ENCODE data around the gene TRIM43B. TPM values are rescaled to one million over a fixed set of nuclear protein-coding genes. Genes with fewer than 3 reads are reported as not detected.
"Not testable (repeated sequence)": the region's sequence is repeated elsewhere in the genome, so short reads cannot be mapped to it uniquely, and the experiment has no call there.

Gene TRIM43B
- total RNA-seq, 1 donor from 2014 or later, result not detected

DNA sequence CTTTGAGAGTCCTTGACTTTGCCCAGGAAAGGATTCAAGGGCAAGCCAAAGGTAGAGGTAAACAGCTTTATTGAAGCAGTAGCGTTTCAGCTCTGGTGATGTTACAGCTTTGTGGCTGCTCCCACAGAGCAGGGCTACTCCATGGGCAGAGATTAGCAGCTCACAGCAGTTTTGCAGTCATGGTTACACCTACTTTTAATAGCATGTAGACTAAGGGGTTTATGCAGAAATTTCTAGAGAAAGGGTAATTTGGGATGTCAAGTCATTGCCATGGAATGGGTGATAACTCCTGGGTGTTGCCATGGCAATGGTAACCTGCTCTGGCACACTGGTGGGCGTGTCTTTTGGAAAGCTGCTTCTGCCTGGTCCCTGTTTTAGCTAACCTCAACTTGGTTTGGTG is 18.0 kb downstream of the TRIM43B start:
- H3K4me3 ChIP-seq; H3K27ac ChIP-seq (replicated peaks); H3K9me3 ChIP-seq (replicated peaks); intact Hi-C loops (cut with micrococcal nuclease); H3K4me1 ChIP-seq; DNase-seq; H3K27me3 ChIP-seq (ENCODE audit: low read depth); H3K36me3 ChIP-seq: not testable (repeated sequence)

DNA sequence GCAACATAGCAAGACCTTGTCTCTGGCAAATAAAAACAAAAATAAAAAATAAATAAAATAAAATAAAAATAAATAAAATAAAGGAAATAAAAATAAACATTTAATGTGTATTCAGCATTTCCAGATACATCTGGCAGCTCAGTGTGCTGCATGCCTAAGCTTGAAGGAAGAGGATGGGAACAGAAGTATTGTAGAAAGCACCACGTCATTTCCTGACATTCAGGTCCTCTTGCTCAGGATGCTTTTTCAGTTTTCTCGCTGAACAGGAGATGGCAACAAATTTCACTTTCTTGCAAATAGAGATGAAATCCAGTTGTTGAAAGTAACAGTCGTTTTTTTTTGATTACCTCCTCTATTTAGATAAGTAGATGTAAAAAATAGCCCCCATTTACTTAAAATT is 21.3 kb downstream of the TRIM43B start:
- H3K4me3 ChIP-seq; H3K9me3 ChIP-seq (replicated peaks); DNase-seq; H3K36me3 ChIP-seq; H3K4me1 ChIP-seq; intact Hi-C loops (cut with micrococcal nuclease); H3K27me3 ChIP-seq (ENCODE audit: low read depth); H3K27ac ChIP-seq (replicated peaks): not testable (repeated sequence)

DNA sequence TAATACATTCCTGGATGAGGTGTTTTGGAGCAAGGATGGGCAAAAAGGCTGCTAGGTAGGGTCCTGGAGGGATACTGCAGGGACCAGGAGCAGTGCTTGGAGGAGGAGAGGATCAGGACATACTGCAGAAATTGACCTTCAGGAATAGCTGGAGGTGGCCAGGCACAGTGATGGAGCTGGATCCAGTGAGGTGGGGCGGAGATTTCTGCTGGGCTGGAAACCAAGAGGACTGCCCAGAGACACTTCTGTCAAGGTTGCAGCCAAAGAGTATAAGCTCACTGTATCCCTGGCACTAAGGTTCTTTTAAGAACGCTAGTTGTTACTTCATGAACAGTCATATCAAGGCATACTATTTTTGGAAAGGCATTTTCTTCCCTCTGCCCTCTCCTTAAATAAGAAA is 39.2 kb downstream of the TRIM43B start:
- H3K4me1 ChIP-seq; H3K4me3 ChIP-seq; DNase-seq; H3K36me3 ChIP-seq; H3K9me3 ChIP-seq (replicated peaks); H3K27ac ChIP-seq (replicated peaks); H3K27me3 ChIP-seq (ENCODE audit: low read depth); intact Hi-C loops (cut with micrococcal nuclease): not testable (repeated sequence)

GRCh38 chr2:95442474-95443099 is 42.0 kb downstream of the TRIM43B start:
- intact Hi-C loops (cut with micrococcal nuclease); DNase-seq; H3K9me3 ChIP-seq (replicated peaks): not testable (repeated sequence)

DNA sequence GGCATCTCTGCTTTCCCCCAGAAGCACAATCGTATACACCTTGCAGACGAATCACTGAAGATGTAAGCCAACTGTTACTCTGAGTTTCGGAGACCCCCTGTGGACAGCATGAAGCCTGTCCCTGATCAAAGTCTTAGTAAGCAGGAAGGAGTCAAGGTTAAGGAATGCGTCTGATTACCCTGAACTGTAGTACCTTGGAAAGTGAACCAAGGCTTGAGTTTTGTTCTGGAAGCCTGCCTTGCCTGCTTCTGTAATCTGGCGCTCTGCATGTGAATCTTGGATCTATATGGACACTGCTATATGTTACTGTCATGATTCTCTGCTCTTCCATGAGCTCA is 48.7 kb downstream of the TRIM43B start:
- H3K27ac ChIP-seq (replicated peaks); H3K9me3 ChIP-seq (replicated peaks); H3K4me3 ChIP-seq; DNase-seq; H3K27me3 ChIP-seq (ENCODE audit: low read depth); H3K36me3 ChIP-seq; H3K4me1 ChIP-seq; intact Hi-C loops (cut with micrococcal nuclease): not testable (repeated sequence)

More at GRCh38 chr2:95442474-95443099, 42.0 kb downstream of the TRIM43B start:
- not testable (repeated sequence) for H3K4me3 ChIP-seq; H3K27ac ChIP-seq (replicated peaks); H3K27me3 ChIP-seq (ENCODE audit: low read depth); H3K4me1 ChIP-seq; H3K36me3 ChIP-seq

DNA sequence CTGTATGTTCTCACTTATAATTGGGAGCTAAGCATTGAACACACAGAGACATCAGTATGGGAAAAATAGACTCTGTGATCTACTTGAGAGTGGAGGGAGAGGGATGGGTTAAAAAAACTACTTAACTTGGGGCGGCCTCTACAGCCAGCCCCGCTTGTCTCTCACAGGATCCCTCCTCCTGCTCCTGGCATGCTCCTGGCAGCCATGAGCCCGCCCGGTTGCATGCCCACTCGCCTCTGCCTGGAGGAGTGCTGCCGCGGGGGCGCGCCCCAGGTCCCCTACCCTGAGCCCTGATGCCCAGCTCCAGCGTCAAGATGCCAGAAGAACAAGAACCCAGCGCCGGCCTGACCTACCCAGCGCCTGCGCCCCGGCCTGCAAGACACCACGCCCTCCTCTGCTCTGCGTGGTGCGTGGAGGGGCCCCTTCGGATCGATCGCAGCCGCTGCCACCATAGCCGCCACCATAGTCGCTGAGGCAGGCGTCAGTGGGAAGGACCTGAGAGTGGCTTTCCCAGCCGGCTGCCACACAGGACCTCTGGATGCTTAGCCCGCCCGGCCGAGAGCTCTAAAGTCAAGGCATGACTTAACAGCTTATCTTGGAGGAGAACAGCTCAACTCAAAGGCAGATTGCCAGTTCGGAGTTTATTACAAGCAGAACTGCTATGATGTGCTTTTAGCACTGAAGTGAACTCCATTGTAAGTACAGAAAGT is 49.2 kb downstream of the TRIM43B start:
- H3K27me3 ChIP-seq (ENCODE audit: low read depth); H3K4me3 ChIP-seq; H3K4me1 ChIP-seq; intact Hi-C loops (cut with micrococcal nuclease); H3K9me3 ChIP-seq (replicated peaks); DNase-seq; H3K36me3 ChIP-seq; H3K27ac ChIP-seq (replicated peaks): not testable (repeated sequence)

DNA sequence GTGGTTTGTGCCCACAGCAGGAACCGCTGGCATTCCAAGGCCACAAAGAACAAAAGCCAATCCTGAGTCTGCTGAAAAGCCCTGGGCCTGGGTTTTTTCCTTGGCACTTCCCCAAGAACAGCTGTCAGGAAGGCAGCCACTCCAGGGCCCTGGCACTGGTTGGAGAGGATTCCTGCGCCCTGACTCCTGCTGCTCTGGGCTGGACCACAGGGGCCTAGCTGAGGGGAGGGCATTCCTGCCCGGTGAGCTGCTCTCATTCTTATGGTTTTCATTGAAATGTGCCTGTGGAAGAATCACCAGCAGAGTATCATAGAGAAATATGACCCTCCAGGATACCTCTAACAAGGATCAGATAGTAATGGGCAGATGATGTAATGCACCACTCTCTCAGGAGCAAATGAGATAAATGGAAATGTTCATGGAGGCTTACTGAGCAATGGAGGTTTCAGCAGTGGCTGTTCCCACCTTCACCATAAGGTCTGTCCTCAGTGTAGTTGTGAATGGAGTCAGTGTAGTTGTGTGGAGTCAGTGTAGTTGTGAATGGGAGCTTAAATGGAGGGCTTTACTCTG is 50.0 kb downstream of the TRIM43B start:
- H3K27ac ChIP-seq (replicated peaks); H3K27me3 ChIP-seq (ENCODE audit: low read depth); H3K36me3 ChIP-seq; H3K4me1 ChIP-seq; H3K9me3 ChIP-seq (replicated peaks); intact Hi-C loops (cut with micrococcal nuclease); H3K4me3 ChIP-seq: not testable (repeated sequence)
- DNase-seq, result peak; percentile 25

DNA sequence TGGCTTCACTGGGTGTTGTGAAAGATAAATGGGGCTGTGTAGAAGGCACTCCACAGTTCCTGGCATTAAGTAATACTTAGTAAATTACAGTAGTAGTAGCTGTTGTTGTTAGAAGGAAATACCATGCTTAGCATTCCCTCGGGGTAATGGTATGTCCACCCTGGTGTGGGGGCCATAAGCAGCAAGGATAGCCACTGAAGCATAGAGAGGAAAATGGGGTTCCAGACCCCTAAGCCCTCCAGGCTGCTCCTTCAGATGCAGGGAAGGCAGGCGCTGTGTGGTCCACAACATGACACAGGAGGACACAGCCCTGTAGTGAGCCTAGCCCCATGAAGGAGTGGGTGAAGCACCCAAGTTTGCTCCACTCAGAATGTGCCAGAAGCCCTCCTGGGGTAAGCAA is 50.6 kb downstream of the TRIM43B start:
- DNase-seq; H3K4me3 ChIP-seq; intact Hi-C loops (cut with micrococcal nuclease); H3K27me3 ChIP-seq (ENCODE audit: low read depth); H3K4me1 ChIP-seq; H3K36me3 ChIP-seq; H3K9me3 ChIP-seq (replicated peaks): not testable (repeated sequence)
- peak overlapping the region; percentile 51 for H3K27ac ChIP-seq (replicated peaks)

DNA sequence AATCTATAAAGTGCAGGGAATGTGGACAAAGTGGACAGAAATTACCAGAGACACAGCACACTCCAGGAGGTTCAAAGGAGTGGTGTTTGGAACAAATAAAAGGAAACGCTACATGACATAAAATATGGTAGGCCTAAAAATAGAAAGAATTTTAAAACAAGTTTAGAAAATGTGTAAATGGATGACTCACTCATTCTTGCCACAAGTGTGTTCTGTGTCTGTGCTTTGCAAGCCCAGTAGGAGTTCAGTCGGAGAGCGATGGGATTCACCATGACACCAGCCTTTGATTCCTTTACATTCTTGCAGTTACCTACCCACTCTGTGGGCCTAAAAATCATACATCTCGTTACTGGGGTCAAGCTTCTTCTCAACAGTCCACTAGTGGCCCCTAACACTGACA is 51.2 kb downstream of the TRIM43B start:
- H3K27ac ChIP-seq (replicated peaks); H3K9me3 ChIP-seq (replicated peaks); DNase-seq; H3K4me3 ChIP-seq; H3K36me3 ChIP-seq; H3K27me3 ChIP-seq (ENCODE audit: low read depth); H3K4me1 ChIP-seq; intact Hi-C loops (cut with micrococcal nuclease): not testable (repeated sequence)

- H3K27me3 ChIP-seq (ENCODE audit: low read depth); H3K27ac ChIP-seq (replicated peaks); H3K4me1 ChIP-seq; H3K36me3 ChIP-seq; DNase-seq; intact Hi-C loops (cut with micrococcal nuclease); H3K9me3 ChIP-seq (replicated peaks); H3K4me3 ChIP-seq: not testable (repeated sequence)
Measured at GRCh38 chr2:95429748-95430467, 54.6 kb downstream of the TRIM43B start.

GRCh38 chr2:95427196-95427867 is 57.2 kb downstream of the TRIM43B start:
- intact Hi-C loops (cut with micrococcal nuclease); H3K27me3 ChIP-seq (ENCODE audit: low read depth); H3K4me1 ChIP-seq; H3K36me3 ChIP-seq; H3K4me3 ChIP-seq; H3K27ac ChIP-seq (replicated peaks); DNase-seq; H3K9me3 ChIP-seq (replicated peaks): not testable (repeated sequence)

All from left ventricle myocardium inferior (tissue), 1 donor.